ENCODE results near the gene MS4A6A.
A peak's percentile ranks its signal among the peaks of the same experiment; 100 is the strongest.
"Not testable (repeated sequence)": the region's sequence is repeated elsewhere in the genome, so short reads cannot be mapped to it uniquely, and the experiment has no call there.

Gene MS4A6A

GRCh38 chr11:60182541-60183330 lies at the start of gene MS4A6A:
TSS of gene MS4A6A (minus strand) at chr11:60183083. CDS start at chr11:60181727, 1,356 bp downstream.
- DNase-seq = no peak

GRCh38 chr11:60230681-60231080 lies 47.8 kb upstream of the MS4A6A start:
- no peak for DNase-seq

- no peak for DNase-seq
Measured at GRCh38 chr11:60222141-60222540, 39.3 kb upstream of the MS4A6A start.

GRCh38 chr11:60221692-60222091 lies 38.8 kb upstream of the MS4A6A start:
- DNase-seq = no peak

GRCh38 chr11:60221181-60221580 lies 38.3 kb upstream of the MS4A6A start:
- DNase-seq = no peak

- no peak for DNase-seq
Measured at GRCh38 chr11:60214386-60214785, 31.5 kb upstream of the MS4A6A start.

GRCh38 chr11:60211206-60211605 lies 28.3 kb upstream of the MS4A6A start:
- no peak for DNase-seq

- DNase-seq = no peak
Measured at GRCh38 chr11:60209977-60210376, 27.1 kb upstream of the MS4A6A start.

- DNase-seq = no peak
Measured at GRCh38 chr11:60208951-60209350, 26.1 kb upstream of the MS4A6A start.

GRCh38 chr11:60208146-60208895 lies 25.4 kb upstream of the MS4A6A start:
- DNase-seq = no peak

GRCh38 chr11:60206616-60207015 lies 23.7 kb upstream of the MS4A6A start:
- DNase-seq = no peak

- no peak for DNase-seq
Measured at GRCh38 chr11:60204922-60205321, 22.0 kb upstream of the MS4A6A start.

GRCh38 chr11:60201334-60201733 lies 18.5 kb upstream of the MS4A6A start:
- not testable (repeated sequence) for DNase-seq

GRCh38 chr11:60197442-60197841 lies 14.6 kb upstream of the MS4A6A start:
- DNase-seq = no peak

- DNase-seq = no peak
Measured at GRCh38 chr11:60195923-60196368, 13.1 kb upstream of the MS4A6A start.

- DNase-seq = no peak
Measured at GRCh38 chr11:60194511-60194910, 11.6 kb upstream of the MS4A6A start.

- peak; percentile 38 for DNase-seq
Measured at GRCh38 chr11:60193687-60194433, 11.0 kb upstream of the MS4A6A start.

- not testable (repeated sequence) for DNase-seq
Measured at GRCh38 chr11:60192564-60192963, 9.7 kb upstream of the MS4A6A start.

GRCh38 chr11:60188481-60188880 lies 5.6 kb upstream of the MS4A6A start:
- not testable (repeated sequence) for DNase-seq

GRCh38 chr11:60186128-60186527 lies 3.2 kb upstream of the MS4A6A start:
- not testable (repeated sequence) for DNase-seq

GRCh38 chr11:60185512-60185827 lies 2.6 kb upstream of the MS4A6A start:
- not testable (repeated sequence) for DNase-seq

- no peak for DNase-seq
Measured at GRCh38 chr11:60184824-60185511, 2.1 kb upstream of the MS4A6A start.

Data from stimulated activated naive CD4-positive, alpha-beta T cell treated with Interleukin-2 at 50 U/mL for 16 hours (primary cell).